Airway epithelial cell (primary cell): ENCODE data around the gene CREB3. TPM values are rescaled to one million over a fixed set of nuclear protein-coding genes. Genes with fewer than 3 reads are reported as not detected.

Source experiments
- total RNA-seq: library from RNA; depleted of rRNA; stranded (reverse); fragments of >200 nt; gene quantifications from 2 replicates; pipeline ENCODE4 v1.2.3, GENCODE V29; 2015

CREB3 gene
- total RNA-seq = 41.8 and 47.8 TPM in 2 replicates

GRCh38 chr9:35732185-35732799 lies at the start of gene CREB3, which contains the start of gene TLN1:
CREB3 (plus strand) TSS chr9:35732666; CDS start chr9:35732773, 107 bp downstream.
TLN1 (minus strand) TSS chr9:35732195; CDS start chr9:35725694, 6,501 bp downstream.

GRCh38 chr9:35689542-35690293 lies 42.7 kb upstream of the CREB3 start, which contains the start of gene TPM2:
TPM2 (minus strand) TSS chr9:35689925; CDS start chr9:35689817, 108 bp downstream.

GRCh38 chr9:35748858-35749514 lies 16.5 kb downstream of the CREB3 start, which contains the start of the genes GBA2 and RGP1:
GBA2 (minus strand) TSS chr9:35749228; CDS start chr9:35748704, 524 bp downstream.
RGP1 (plus strand) TSS chr9:35749287; CDS start chr9:35749756, 469 bp downstream.

GRCh38 chr9:35754264-35754663 lies 21.8 kb downstream of the CREB3 start, which contains the start of gene MSMP:
MSMP (minus strand) TSS chr9:35754276; CDS start chr9:35754129, 147 bp downstream.

Other genes starting within 250 kb of the CREB3 start
- gene RUSC2, start 242.6 kb upstream of the CREB3 start, total RNA-seq = 10.3 and 14.2 TPM in 2 replicates
- 10.0 and 16.8 TPM in 2 replicates for gene TESK1, start 127.4 kb upstream of the CREB3 start, total RNA-seq
- gene CD72, start 114.3 kb upstream of the CREB3 start, total RNA-seq = 0.56 TPM in 1 of 2 replicates, not detected in the other
- gene SIT1, start 81.7 kb upstream of the CREB3 start, total RNA-seq = not detected in 2 replicates
- 4,407 and 7,542 TPM in 2 replicates for gene RMRP, start 74.6 kb upstream of the CREB3 start, total RNA-seq
- 8.7 and 13.0 TPM in 2 replicates for gene CCDC107, start 74.4 kb upstream of the CREB3 start, total RNA-seq
- gene ARHGEF39, start 67.5 kb upstream of the CREB3 start, total RNA-seq = 5.5 and 6.5 TPM in 2 replicates
- 39.5 and 44.6 TPM in 2 replicates for gene CA9, start 58.7 kb upstream of the CREB3 start, total RNA-seq
- gene TPM2, start 42.7 kb upstream of the CREB3 start, total RNA-seq = 256 and 320 TPM in 2 replicates
- gene TLN1, start 471 bp upstream of the CREB3 start, total RNA-seq = 102 and 136 TPM in 2 replicates
- 22.4 and 23.6 TPM in 2 replicates for gene GBA2, start 16.6 kb downstream of the CREB3 start, total RNA-seq
- 14.4 and 17.4 TPM in 2 replicates for gene RGP1, start 16.6 kb downstream of the CREB3 start, total RNA-seq
- gene MSMP, start 21.6 kb downstream of the CREB3 start, total RNA-seq = not detected in 2 replicates
- 4.0 and 12.5 TPM in 2 replicates for gene NPR2, start 58.9 kb downstream of the CREB3 start, total RNA-seq
- not detected in 2 replicates for gene SPAG8, start 79.6 kb downstream of the CREB3 start, total RNA-seq
- 19.9 and 24.8 TPM in 2 replicates for gene HINT2, start 82.4 kb downstream of the CREB3 start, total RNA-seq
- not detected in 2 replicates for gene FAM221B, start 96.1 kb downstream of the CREB3 start, total RNA-seq
- 4.5 and 5.7 TPM in 2 replicates for gene TMEM8B, start 96.6 kb downstream of the CREB3 start, total RNA-seq
- gene OR13J1, start 137.7 kb downstream of the CREB3 start, total RNA-seq = not detected in 2 replicates
- gene HRCT1, start 173.5 kb downstream of the CREB3 start, total RNA-seq = 1.1 TPM in 1 of 2 replicates, not detected in the other
- gene SPAAR, start 176.8 kb downstream of the CREB3 start, total RNA-seq = 0.21 TPM in 1 of 2 replicates, not detected in the other
- gene OR2S2, start 225.5 kb downstream of the CREB3 start, total RNA-seq = not detected in 2 replicates